HG03378 (cell line): ENCODE data around the gene SCNN1A.

Experiments
- ATAC-seq: cut with Tn5 transposase; IDR thresholded peaks from one replicate; pipeline ENCODE4 v1.9.1; 2021; ENCODE audit warnings: mild to moderate bottlenecking, moderate library complexity; ENCODE audit not compliant: unreplicated experiment

SCNN1A gene

GRCh38 chr12:6335451-6336078, 39.8 kb downstream of the SCNN1A start:
- peak; percentile 46 for ATAC-seq

DNA sequence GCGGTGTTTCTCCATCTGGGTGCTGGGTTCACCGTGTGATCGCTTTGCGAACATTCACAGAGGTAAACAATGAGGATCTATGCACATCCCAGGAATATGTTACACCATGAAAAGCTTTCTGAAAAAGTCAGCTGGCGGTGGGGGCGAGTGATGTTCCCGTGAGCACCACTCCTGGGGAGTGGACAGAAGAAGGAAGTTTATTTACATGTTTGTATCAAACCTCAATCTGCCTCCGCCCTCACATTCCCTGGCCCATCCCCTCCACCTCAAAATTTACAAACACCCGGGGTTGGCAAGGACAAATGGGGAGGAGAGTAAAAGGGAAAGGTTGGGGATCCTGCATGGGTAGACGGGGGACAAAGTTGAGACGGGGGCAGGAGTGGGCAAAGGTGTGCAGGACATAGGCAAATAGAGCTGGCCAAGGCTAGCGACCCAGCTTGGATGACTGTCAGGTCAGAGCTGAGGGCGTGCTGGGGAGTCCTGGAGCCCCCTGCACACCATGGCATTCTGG, 40.4 kb downstream of the SCNN1A start:
- no peak for ATAC-seq

DNA sequence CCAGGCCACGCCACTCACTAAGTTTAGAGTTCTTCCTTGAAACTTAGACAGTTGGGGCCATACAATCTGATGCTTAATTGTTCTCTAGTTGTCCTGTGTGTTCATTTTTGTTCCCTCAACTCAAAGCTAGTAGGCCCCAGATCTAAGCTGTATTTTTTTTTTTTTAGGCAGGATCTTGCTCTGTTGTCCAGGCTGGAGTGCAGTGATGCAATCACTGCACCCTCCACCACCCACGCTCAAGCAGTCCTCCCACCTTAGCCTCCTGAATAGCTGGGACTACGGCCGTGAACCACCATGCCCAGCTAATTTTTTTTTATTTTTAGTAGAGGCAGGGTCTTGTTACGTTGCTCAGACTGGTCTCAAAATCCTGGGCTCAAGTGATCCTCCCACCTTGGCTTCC, 41.0 kb downstream of the SCNN1A start:
- no peak for ATAC-seq

GRCh38 chr12:6333566-6333965, 41.8 kb downstream of the SCNN1A start:
- ATAC-seq: no peak

GRCh38 chr12:6333029-6333428, 42.3 kb downstream of the SCNN1A start:
- ATAC-seq: no peak

DNA sequence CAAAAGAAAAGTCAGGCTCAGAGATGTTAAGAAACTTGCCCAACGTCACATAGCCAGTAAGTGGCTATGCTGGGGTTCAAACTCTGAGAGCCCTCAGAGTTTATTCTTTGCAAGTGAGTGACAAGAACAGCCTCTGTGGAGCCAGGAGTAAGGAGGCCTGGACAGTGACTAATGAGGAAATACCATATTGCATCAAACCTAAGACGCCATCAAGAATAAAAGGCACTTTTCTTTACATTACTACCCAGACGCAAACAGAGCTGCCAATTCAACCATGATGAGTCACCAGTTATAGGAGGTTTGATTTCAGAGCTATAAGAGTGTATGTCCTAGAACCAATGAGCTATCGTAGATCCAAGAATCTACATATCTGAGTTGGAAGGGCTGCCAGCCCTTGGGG, 42.9 kb downstream of the SCNN1A start:
- no peak for ATAC-seq

DNA sequence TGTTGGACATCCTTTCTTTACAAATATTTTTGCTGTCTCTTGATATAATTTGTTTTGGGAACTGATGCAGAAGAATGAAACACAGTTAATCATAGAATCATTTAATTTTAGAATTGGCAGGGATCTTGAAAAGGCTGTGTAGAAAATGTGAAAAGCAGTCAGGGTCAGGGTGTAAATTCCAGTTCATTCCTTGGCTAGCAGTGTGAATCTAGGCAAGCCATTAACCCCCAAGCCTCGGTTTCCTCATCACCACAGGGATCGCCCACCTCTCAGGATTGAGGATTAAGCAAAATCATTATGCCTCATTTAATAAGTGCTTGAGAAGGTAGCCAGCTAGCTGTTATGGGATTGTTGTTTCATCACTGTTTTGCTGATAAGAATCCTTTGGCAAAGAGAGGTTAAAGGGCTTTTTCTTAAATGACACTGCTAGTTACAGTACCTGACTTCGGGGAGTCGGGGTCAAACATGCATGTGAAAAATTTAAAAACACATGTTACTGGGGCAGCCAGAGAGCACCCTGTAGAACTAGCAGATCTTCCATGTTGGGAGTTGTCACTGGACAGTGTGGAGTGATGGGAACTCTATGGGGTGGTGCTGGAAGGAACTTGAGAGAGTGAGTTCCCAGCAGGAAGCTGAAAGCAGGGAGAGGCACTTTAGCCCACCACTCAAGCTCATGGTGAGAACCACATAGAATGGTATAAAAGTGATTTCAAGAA, 44.2 kb downstream of the SCNN1A start:
- ATAC-seq: no peak

- ATAC-seq: no peak
Measured at GRCh38 chr12:6330192-6330591, 45.2 kb downstream of the SCNN1A start.

DNA sequence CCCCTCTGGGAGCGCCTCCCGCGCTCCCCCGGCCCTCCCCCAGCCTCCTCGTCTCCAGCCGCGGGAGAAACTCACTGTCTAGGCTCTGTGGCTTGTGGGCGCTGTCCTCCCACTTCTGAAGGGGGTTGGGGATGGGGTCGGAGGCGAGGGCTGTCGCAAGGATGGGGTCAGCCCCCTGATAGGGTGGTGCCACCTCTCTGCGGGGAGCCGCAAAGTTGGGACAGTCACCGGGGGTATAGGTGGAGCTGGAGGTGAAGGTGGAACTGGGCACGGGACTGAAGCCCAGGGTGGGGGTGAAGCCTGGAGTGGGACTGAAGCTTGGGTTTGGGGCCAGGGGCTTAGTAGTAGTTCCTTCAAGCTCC, 45.7 kb downstream of the SCNN1A start:
- ATAC-seq: no peak

DNA sequence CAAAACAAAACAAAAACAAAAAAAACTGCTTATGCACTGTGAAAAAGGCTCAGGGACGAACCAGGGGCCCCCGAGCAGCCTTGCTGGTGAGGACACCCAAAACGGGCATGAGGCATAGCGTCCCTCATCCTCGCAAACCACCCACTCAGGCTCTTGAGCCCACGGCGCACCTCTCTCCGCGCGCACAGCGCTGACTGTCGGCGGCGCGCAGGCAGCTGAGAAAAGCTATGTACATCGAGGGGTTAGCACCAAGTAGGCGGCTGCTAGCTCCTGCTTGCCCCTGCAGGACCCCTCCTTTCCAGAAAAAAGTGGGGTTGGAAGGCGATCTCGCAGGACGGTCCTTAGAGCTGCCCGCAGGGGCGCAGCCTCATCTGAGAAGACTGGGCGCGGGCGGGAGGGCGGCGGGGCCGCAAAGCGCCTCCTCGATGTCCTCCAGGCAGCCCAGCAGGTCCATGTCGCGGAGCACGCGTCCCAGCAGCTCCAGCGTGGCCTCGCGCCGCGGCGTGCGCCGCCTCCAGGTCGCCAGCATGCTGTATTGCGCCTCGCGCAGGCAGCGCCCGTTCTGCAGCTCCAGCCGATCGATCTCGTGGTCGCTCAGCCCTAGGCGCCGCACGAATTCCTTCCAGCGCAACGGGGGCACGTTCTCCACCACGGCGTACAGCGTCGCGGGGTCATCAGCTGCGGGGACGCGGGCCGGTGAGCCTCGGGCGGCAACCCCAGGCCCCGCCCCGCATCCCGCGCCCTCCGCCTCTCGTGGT, 46.2 kb downstream of the SCNN1A start:
- no peak for ATAC-seq

DNA sequence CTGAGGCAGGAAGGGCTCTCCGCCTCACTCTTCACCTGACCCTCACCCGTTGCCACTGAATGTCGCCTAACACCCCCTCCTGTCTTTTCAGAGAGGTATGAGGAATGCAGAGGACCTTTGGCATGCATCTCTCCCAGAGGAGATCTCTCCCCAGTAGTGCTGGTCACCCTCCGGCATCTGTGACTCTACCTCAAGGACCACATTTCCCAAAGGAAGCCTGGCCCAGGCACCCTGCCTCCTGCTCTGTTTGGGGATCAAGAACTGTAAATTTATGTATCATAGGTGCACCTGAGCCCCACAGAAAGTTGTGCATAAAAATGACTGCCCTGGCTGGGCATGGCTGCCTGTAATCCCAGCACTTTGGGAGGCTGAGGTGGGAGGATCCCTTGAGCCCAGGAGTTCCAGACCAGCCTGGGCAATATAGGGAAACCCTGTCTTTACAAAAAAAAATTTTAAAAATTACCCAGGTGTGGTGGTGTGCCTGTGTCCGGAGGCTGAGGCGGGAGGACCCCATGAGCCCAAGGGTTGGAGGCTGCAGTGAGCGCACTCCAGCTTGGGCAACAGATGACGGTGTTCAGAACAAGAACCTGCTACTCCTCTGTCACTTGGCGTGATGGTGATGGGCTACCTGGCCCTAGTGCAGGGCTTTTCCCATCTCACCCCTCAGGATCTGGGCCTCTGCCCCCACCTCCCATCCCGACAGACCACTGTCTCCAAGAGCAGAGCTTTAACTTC, 47.2 kb downstream of the SCNN1A start:
- ATAC-seq: no peak

DNA sequence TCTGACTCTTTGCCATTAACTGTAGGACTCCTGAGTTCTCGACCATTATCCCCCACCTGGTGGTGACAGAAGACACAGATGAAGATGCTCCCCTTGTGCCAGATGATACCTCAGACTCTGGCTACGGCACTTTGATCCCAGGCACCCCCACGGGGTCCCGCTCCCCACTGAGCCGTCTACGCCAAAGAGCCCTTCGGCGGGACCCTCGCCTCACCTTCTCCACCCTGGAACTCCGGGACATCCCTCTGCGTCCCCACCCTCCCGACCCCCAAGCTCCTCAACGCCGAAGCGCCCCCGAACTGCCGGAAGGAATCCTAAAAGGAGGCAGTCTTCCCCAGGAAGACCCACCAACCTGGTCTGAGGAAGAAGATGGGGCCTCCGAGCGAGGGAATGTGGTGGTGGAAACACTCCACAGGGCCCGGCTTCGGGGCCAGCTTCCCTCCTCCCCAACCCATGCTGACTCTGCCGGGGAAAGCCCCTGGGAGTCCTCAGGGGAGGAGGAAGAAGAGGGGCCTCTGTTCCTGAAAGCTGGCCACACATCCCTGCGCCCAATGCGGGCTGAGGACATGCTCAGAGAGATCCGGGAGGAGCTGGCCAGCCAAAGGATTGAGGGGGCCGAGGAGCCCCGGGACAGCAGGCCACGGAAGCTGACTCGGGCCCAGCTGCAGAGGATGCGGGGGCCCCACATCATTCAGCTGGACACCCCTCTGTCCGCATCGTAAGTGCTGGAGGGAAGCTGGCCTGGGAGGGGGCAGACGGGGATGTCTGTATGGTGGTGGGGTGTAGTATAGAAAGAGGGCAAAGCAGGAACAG, 47.9 kb downstream of the SCNN1A start:
- ATAC-seq: no peak

DNA sequence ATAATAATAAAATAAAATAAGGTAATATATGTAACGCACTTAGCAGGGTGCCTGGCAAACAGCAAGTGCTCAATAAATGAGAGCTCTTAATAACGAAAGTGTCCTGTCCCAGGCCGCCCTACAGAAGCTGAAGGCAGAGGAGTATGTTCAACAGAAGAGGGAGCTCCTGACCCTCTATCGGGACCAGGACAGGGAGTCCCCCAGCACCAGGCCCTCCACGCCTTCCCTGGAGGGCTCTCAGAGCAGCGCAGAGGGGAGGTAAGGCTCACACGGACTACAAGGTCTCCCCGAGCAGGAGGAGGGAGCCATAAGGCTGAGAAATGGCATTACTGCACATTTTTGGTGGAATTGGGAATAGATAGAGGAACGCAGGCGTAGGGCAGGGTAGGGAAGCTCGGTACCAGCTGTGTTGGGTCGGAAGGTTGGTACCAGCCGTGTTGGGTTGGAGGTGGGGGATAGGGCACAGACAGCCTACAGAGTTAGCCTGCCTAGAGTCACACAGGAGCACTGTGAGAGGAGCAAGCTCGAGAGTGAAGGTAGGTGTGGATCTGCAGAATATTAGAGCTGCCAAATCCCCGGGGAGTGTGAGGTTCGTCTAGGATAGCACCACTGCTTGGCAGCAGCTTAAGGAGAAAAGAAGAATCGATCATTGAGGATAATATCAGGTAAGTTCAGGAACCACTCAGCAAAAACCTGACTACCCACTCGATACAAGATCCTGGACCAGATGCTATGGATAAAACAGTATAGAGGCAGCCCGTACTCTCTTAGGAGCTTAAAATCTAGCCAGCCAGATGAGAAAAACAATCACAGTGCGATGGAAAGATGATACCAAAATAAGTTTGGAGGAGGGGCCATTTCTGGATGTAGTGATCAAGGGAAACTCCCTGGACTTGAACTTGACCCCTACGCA, 48.8 kb downstream of the SCNN1A start:
- no peak for ATAC-seq

DNA sequence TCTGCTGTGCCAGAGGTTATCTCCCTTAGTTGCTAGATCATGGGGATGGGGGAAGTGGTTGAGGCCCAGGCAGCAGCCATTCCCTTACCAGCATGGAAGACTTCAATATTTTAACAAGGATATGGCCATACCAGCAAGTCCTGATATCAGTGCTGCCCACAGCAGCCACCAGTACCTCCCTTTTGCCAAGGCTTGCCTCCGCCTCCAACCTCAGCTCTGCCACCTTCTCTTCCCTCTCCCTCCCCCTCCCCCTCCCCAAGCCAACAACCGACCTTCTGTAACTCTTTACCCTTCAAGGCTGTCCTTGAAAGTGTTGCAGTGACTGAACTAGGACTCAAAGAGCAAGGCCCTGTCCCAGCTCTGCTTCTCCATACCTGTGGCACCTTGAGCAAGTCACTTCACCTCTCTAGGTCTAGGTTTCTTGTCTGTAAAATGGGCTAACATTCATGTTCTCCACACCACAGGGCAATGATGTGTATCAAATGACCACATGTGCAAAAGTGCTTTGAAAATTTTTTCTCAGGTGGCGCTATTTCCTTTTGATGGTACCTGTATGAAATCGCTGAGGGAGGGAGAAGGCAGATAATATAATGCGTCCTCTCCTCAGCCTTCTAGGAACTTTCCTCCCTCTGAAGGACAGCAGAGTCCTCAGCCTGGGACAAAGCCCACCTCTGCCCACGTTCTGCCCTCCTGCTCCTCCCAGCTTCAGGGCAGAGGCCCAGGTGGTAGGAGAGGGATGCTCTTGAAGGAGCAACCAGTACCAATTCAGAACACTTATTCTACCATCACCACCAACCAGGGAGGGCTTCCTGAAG, 50.2 kb downstream of the SCNN1A start:
- ATAC-seq: no peak

- ATAC-seq: no peak
Measured at GRCh38 chr12:6323995-6324711, 51.2 kb downstream of the SCNN1A start.

GRCh38 chr12:6323340-6323994, 51.9 kb downstream of the SCNN1A start:
- peak; percentile 67 for ATAC-seq

DNA sequence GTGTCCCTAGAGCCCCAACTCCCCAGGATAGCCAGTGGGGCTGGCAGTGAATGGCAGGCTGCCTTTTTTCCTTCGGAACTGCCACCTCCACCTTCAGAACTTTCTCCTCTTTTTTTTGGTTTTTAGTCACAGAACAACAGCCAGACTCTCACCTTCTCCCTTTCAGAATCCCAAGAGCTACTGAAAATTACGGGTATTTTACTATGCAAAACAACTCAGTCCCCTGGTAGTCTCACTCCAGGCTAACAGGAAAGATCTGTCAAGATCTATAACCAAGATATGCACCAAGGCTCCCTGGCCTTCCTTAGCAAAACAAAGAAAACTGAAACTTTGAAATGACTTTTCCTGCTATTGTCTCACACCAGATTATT, 52.4 kb downstream of the SCNN1A start:
- ATAC-seq: peak; percentile 25
